GM12801 (cell line): Measurements from ENCODE around the gene SLC34A3.

Experiments used
- CTCF ChIP-seq: IDR thresholded peaks from one replicate; pipeline ENCODE4 v1.5.1; 2011; ENCODE audit warnings: control low read depth; ENCODE audit not compliant: insufficient read length; ENCODE audit errors: extremely low read depth

The SLC34A3 gene

GRCh38 chr9:137241490-137242268 is 11.0 kb downstream of the SLC34A3 start:
- no peak for TF ChIP-seq CTCF

- TF ChIP-seq CTCF, result no peak
These were observed 11.8 kb downstream of the SLC34A3 start for GRCh38 chr9:137242269-137243203.

- TF ChIP-seq CTCF, result no peak
These were observed 13.2 kb downstream of the SLC34A3 start for GRCh38 chr9:137243626-137244485.

- TF ChIP-seq CTCF, result no peak
These were observed 14.1 kb downstream of the SLC34A3 start for GRCh38 chr9:137244486-137245449.

GRCh38 chr9:137245450-137246421 is 15.0 kb downstream of the SLC34A3 start:
- TF ChIP-seq CTCF, result no peak
